ENCODE results near the gene CACNB4.
"Not testable (repeated sequence)": the region's sequence is repeated elsewhere in the genome, so short reads cannot be mapped to it uniquely, and the experiment has no call there.

GRCh38 chr2:151915629-151916025 is 183.2 kb downstream of the CACNB4 start:
- not testable (repeated sequence) for TF ChIP-seq CTCF (IDR thresholded peaks at IDR 0.05 in 2 of 3, conservative IDR thresholded peaks at IDR 0.05 in 1 of 3; ENCODE audit: borderline replicate concordance in 1 of 3, insufficient read depth in 1 of 3, low read depth in 2 of 3, low read length in 2 of 3); POLR2A (IDR thresholded peaks at IDR 0.05; ENCODE audit: borderline replicate concordance, extremely low read depth, insufficient read depth, insufficient read length); FOSL1 (IDR thresholded peaks at IDR 0.05; ENCODE audit: low read depth); EGR1 (IDR thresholded peaks at IDR 0.05; ENCODE audit: low read depth); SIN3A (IDR thresholded peaks at IDR 0.05; ENCODE audit: low read depth); REST (IDR thresholded peaks at IDR 0.05; ENCODE audit: low read depth); ZBTB33 (IDR thresholded peaks at IDR 0.05; ENCODE audit: extremely low read depth, insufficient replicate concordance, low read length); CEBPB (IDR thresholded peaks at IDR 0.05; ENCODE audit: low read depth); ZNF274 (IDR thresholded peaks at IDR 0.05; ENCODE audit: low read depth, low read length); SRF (IDR thresholded peaks at IDR 0.05; ENCODE audit: low read depth)

All from HCT116 (cell line).